ENCODE data around the gene MYDGF. TPM values are rescaled to one million over a fixed set of nuclear protein-coding genes. Genes with fewer than 3 reads are reported as not detected.
A peak's percentile ranks its signal among the peaks of the same experiment; 100 is the strongest.

The MYDGF gene
- total and polyA plus RNA-seq, 9 of the 15 experiments (the other 6 are each of a cell fraction or from before 2014, with no cell fraction given): 4.2 to 141 (median 82.1) TPM

DNA sequence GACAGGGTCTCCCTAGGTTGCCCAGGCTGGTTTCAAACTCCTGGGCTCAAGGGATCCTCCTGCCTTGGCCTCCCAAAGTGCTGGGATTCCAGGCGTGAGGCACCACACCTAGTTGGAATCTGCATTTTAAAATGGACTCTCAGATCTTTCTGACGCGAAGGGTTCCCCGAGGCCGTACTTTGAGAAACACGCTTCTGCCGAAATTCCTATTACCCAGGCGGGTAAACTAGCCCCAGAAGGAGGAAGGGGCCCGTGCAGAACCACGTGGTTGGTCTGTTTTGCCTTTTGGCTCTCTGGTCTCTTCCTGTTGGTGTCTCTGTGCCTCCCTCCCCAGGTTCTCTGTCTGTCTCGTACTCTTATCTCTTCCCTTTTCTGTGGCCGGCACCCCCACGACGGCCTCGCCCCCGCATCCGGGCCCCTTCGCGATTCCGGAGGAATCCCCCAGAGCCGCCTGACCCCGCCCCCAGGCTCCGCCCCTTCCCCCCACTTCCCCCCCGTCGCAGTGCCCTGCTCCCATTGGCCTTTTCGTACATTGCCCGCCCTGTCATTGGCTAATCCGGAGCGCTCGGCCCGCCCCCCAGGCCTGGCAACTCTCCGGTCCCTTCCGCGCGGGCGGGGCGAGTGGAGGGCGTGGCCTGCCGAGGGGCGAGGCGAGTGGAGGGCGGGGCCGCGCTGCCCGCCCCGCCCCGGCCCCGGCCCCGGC lies 31.2 kb downstream of the MYDGF start, which contains the start of gene TNFAIP8L1 (continued):
- no peak for TF ChIP-seq MCM3 (IDR thresholded peaks at IDR 0.05)
- peak; percentile 81 for TF ChIP-seq RAD51 (IDR thresholded peaks at IDR 0.05; ENCODE audit: borderline replicate concordance, low read depth)
- TF ChIP-seq DACH1 (IDR thresholded peaks at IDR 0.05; ENCODE audit: partially characterized antibody): no peak
- peak; percentile 98 for TF ChIP-seq BRD9 (IDR thresholded peaks at IDR 0.05; ENCODE audit: low read depth, partially characterized antibody)
- peak; percentile 91 for TF ChIP-seq ETV1 (tag; conservative IDR thresholded peaks at IDR 0.05; ENCODE audit: low read depth)
- TF ChIP-seq RBM34 (IDR thresholded peaks at IDR 0.05; ENCODE audit: borderline replicate concordance, insufficient read depth, low read length): no peak
- TF ChIP-seq BRF1 (IDR thresholded peaks at IDR 0.05; ENCODE audit: borderline replicate concordance, extremely low read depth, insufficient read length): no peak
- no peak for TF ChIP-seq SLC30A9 (CRISPR knock-in tag; IDR thresholded peaks at IDR 0.05)
- TF ChIP-seq GTF2F1 (IDR thresholded peaks at IDR 0.05; ENCODE audit: low read depth, low read length): no peak
- TF ChIP-seq, protein P1, sequence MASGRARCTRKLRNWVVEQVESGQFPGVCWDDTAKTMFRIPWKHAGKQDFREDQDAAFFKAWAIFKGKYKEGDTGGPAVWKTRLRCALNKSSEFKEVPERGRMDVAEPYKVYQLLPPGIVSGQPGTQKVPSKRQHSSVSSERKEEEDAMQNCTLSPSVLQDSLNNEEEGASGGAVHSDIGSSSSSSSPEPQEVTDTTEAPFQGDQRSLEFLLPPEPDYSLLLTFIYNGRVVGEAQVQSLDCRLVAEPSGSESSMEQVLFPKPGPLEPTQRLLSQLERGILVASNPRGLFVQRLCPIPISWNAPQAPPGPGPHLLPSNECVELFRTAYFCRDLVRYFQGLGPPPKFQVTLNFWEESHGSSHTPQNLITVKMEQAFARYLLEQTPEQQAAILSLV (tag; IDR thresholded peaks at IDR 0.05): no peak
- TF ChIP-seq, protein P2, sequence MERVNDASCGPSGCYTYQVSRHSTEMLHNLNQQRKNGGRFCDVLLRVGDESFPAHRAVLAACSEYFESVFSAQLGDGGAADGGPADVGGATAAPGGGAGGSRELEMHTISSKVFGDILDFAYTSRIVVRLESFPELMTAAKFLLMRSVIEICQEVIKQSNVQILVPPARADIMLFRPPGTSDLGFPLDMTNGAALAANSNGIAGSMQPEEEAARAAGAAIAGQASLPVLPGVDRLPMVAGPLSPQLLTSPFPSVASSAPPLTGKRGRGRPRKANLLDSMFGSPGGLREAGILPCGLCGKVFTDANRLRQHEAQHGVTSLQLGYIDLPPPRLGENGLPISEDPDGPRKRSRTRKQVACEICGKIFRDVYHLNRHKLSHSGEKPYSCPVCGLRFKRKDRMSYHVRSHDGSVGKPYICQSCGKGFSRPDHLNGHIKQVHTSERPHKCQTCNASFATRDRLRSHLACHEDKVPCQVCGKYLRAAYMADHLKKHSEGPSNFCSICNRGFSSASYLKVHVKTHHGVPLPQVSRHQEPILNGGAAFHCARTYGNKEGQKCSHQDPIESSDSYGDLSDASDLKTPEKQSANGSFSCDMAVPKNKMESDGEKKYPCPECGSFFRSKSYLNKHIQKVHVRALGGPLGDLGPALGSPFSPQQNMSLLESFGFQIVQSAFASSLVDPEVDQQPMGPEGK (CRISPR knock-in tag; IDR thresholded peaks at IDR 0.05; ENCODE audit: borderline replicate concordance): no peak
- TF ChIP-seq MED1 (CRISPR knock-in tag; IDR thresholded peaks at IDR 0.05; ENCODE audit: borderline replicate concordance): no peak
- TF ChIP-seq NUFIP1 (IDR thresholded peaks at IDR 0.05; ENCODE audit: partially characterized antibody): peak; percentile 55
- no peak for TF ChIP-seq ZNF347 (CRISPR knock-in tag; IDR thresholded peaks at IDR 0.05; ENCODE audit: low read depth)
- TF ChIP-seq, protein P3, sequence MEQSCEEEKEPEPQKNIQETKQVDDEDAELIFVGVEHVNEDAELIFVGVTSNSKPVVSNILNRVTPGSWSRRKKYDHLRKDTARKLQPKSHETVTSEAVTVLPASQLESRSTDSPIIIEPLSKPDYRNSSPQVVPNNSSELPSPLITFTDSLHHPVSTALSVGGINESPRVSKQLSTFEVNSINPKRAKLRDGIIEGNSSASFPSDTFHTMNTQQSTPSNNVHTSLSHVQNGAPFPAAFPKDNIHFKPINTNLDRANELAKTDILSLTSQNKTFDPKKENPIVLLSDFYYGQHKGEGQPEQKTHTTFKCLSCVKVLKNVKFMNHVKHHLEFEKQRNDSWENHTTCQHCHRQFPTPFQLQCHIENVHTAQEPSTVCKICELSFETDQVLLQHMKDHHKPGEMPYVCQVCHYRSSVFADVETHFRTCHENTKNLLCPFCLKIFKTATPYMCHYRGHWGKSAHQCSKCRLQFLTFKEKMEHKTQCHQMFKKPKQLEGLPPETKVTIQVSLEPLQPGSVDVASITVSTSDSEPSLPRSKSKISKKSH (CRISPR knock-in tag; IDR thresholded peaks at IDR 0.05): no peak
- TF ChIP-seq POLR3A (IDR thresholded peaks at IDR 0.05; ENCODE audit: borderline replicate concordance, extremely low read depth, insufficient read depth, insufficient read length): no peak
- TF ChIP-seq TEAD4 (IDR thresholded peaks at IDR 0.05; ENCODE audit: low read length): no peak; the same call in none of the 2 replicates
- TF ChIP-seq TEAD4 (CRISPR knock-in tag; IDR thresholded peaks at IDR 0.05; ENCODE audit: borderline replicate concordance): no peak
- TF ChIP-seq JUND (IDR thresholded peaks at IDR 0.05; ENCODE audit: borderline replicate concordance, low read depth, low read length): no peak; the same call in 1 of the 2 replicates
- TF ChIP-seq JUND (tag; IDR thresholded peaks at IDR 0.05; ENCODE audit: borderline replicate concordance, low read depth, low read length): no peak
- no peak for TF ChIP-seq ZC3H11A (IDR thresholded peaks at IDR 0.05; ENCODE audit: low read depth, low read length)
- TF ChIP-seq TBL1XR1 (IDR thresholded peaks at IDR 0.05; ENCODE audit: low read length in 2 of 2): peak; percentile 65 to 77; a peak in 3 of 4 replicates

Measured in K562 (cell line).